HepG2 (cell line): ENCODE data around the gene IQGAP2. TPM values are rescaled to one million over a fixed set of nuclear protein-coding genes. Genes with fewer than 3 reads are reported as not detected.
A peak's percentile ranks its signal among the peaks of the same experiment; 100 is the strongest.

ENCODE experiments used
- ARNT ChIP-seq: fragments of 450-650 bp; IDR thresholded peaks from 2 replicates; pipeline ENCODE4 v1.6.1; 2017
- ATF1 ChIP-seq: IDR thresholded peaks from 2 replicates; pipeline ENCODE4 v1.6.1; 2016; ENCODE audit warnings: mild to moderate bottlenecking, control low read depth
- CENPT ChIP-seq: sonication (generic); formaldehyde crosslinking; IDR thresholded peaks from 2 replicates; pipeline ENCODE4 v1.8.0; 2022; ENCODE audit warnings: low read depth, mild to moderate bottlenecking, moderate library complexity, missing genetic modification reagents
- GPBP1L1 ChIP-seq: sonication (generic); formaldehyde crosslinking; IDR thresholded peaks from 2 replicates; pipeline ENCODE4 v1.5.0; 2020; ENCODE audit warnings: mild to moderate bottlenecking, missing genetic modification reagents
- NR2F6 ChIP-seq, 2 experiments: IDR thresholded peaks; 2 replicates each; pipeline ENCODE4 v1.6.1; 2016; ENCODE audit warnings: antibody characterized with exemption in 1 of 2, mild to moderate bottlenecking in 1 of 2
- PAXIP1 ChIP-seq: sonication (generic); formaldehyde crosslinking; conservative IDR thresholded peaks from 2 replicates; pipeline ENCODE4 v1.4.0; 2020; ENCODE audit warnings: mild to moderate bottlenecking, missing genetic modification reagents, moderate library complexity
- TBL1XR1 ChIP-seq: fragments of 150-350 bp; IDR thresholded peaks from 2 replicates; pipeline ENCODE4 v1.6.1; 2014; ENCODE audit warnings: borderline replicate concordance, low read length; ENCODE audit not compliant: partially characterized antibody
- TCF7L2 ChIP-seq: IDR thresholded peaks from 2 replicates; pipeline ENCODE4 v1.6.1; 2011; ENCODE audit warnings: mild to moderate bottlenecking, low read depth, low read length, moderate library complexity
- UBTF ChIP-seq: sonication (generic); formaldehyde crosslinking; IDR thresholded peaks from 2 replicates; pipeline ENCODE4 v1.4.0; 2020; ENCODE audit warnings: mild to moderate bottlenecking, missing genetic modification reagents
- ZBTB10 ChIP-seq: sonication (generic); formaldehyde crosslinking; IDR thresholded peaks from 2 replicates; pipeline ENCODE4 v1.4.0; 2020; ENCODE audit warnings: missing genetic modification reagents, borderline replicate concordance
- ZBTB39 ChIP-seq: sonication (generic); formaldehyde crosslinking; IDR thresholded peaks from 2 replicates; pipeline ENCODE4 v1.5.0; 2020; ENCODE audit warnings: missing genetic modification reagents
- ZKSCAN5 ChIP-seq: sonication (generic); formaldehyde crosslinking; IDR thresholded peaks from 2 replicates; pipeline ENCODE4 v1.5.1; 2020; ENCODE audit warnings: mild to moderate bottlenecking, missing genetic modification reagents
- ZNF329 ChIP-seq: sonication (generic); formaldehyde crosslinking; IDR thresholded peaks from 2 replicates; pipeline ENCODE4 v1.9.0; 2021; ENCODE audit warnings: low read depth, mild to moderate bottlenecking, missing genetic modification reagents
- ZNF556 ChIP-seq: sonication (generic); formaldehyde crosslinking; IDR thresholded peaks from 2 replicates; pipeline ENCODE4 v1.4.0; 2020; ENCODE audit warnings: mild to moderate bottlenecking, missing genetic modification reagents, borderline replicate concordance
- ZNF839 ChIP-seq: sonication (generic); formaldehyde crosslinking; IDR thresholded peaks from 2 replicates; pipeline ENCODE4 v1.4.0; 2020; ENCODE audit warnings: missing genetic modification reagents, mild to moderate bottlenecking, borderline replicate concordance
- polyA plus RNA-seq, 8 experiments: library from polyadenylated mRNA; depleted of rRNA in 3 of 8; stranded (reverse) in 7 of 8; unstranded in 1 of 8; fragments of >200 nt; fragmentation: Illumina TruSeq in 4 of 8; extraction: Trizol in 4 of 8; gene quantifications; 2 replicates each; pipeline versions ENCODE4 v1.2.1 to v1.2.3, GENCODE V29; 2011 to 2016; ENCODE audit warnings: low read depth in 4 of 8, missing spikeins in 1 of 8, mixed read lengths in 1 of 8; ENCODE audit not compliant: insufficient read depth in 1 of 8
- total RNA-seq, 5 experiments: library from RNA; depleted of rRNA; stranded (reverse); fragments of >200 nt; fragmentation: Illumina TruSeq; extraction: Trizol; gene quantifications; 2 replicates each; pipeline ENCODE4 v1.2.3, GENCODE V29; 2016; ENCODE audit warnings: low read depth in 1 of 5

IQGAP2 gene
- total and polyA plus RNA-seq, 2 of the 13 experiments (the other 11 are each of a cell fraction or from before 2014, with no cell fraction given) = 35.2 to 83.3 TPM

- no peak for TF ChIP-seq ZBTB10 (CRISPR knock-in tag)
- TF ChIP-seq ZBTB39 (CRISPR knock-in tag) = no peak
- TF ChIP-seq GPBP1L1 (CRISPR knock-in tag) = no peak
- no peak for TF ChIP-seq TCF7L2
- TF ChIP-seq ZKSCAN5 (CRISPR knock-in tag) = 0 out of 2 replicates have a peak, but pooled peaks have one; percentile 16
- no peak for TF ChIP-seq UBTF (CRISPR knock-in tag)
- TF ChIP-seq PAXIP1 (CRISPR knock-in tag) = peak; percentile 80
- TF ChIP-seq ARNT = no peak
- TF ChIP-seq NR2F6 (IDR thresholded peaks at IDR 0.05) = peak; percentile 97
- TF ChIP-seq NR2F6 (CRISPR knock-in tag; IDR thresholded peaks at IDR 0.05) = peak; percentile 88
- no peak for TF ChIP-seq ZNF839
- TF ChIP-seq CENPT (CRISPR knock-in tag) = no peak
- peak; percentile 19 for TF ChIP-seq TBL1XR1
- TF ChIP-seq ZNF329 (CRISPR knock-in tag) = no peak
- TF ChIP-seq ATF1 = no peak
- TF ChIP-seq ZNF556 (CRISPR knock-in tag) = no peak
Measured at GRCh38 chr5:76493190-76493837, 90.2 kb downstream of the IQGAP2 start (continued).
